SK-N-SH treated with all-trans-retinoic acid at 6 μM for 48 hours (cell line): ENCODE data around the gene MECR.

ENCODE experiments used
- ATAC-seq: fragments of 200-7000 bp; cut with Tn5 transposase; 3 replicates; pipeline ENCODE4 v1.9.1; 2020; ENCODE audit warnings: mild to moderate bottlenecking, moderate library complexity
- ARNTL ChIP-seq: fragments of 450-650 bp; formaldehyde crosslinking; IDR thresholded peaks from 2 replicates; pipeline ENCODE4 v1.5.0; 2020; ENCODE audit warnings: low read depth, mild to moderate bottlenecking, moderate library complexity, borderline replicate concordance
- BACH2 ChIP-seq: fragments of 250-450 bp; sonication (Bioruptor Pico); IDR thresholded peaks from 2 replicates; pipeline ENCODE4 v1.9.0; 2021; ENCODE audit warnings: mild to moderate bottlenecking, borderline replicate concordance
- CSDC2 ChIP-seq: fragments of 250-450 bp; sonication (Bioruptor Pico); IDR thresholded peaks from 2 replicates; pipeline ENCODE4 v1.5.0; 2020; ENCODE audit warnings: mild to moderate bottlenecking, moderate library complexity
- ESRRG ChIP-seq: fragments of 250-450 bp; sonication (Bioruptor Pico); IDR thresholded peaks from 2 replicates; pipeline ENCODE4 v1.6.1; 2021; ENCODE audit warnings: mild to moderate bottlenecking
- GLIS3 ChIP-seq: fragments of 250-450 bp; sonication (Bioruptor Pico); IDR thresholded peaks from 2 replicates; pipeline ENCODE4 v1.5.0; 2020; ENCODE audit warnings: mild to moderate bottlenecking, moderate library complexity
- PPARA ChIP-seq: fragments of 250-450 bp; sonication (Bioruptor Pico); IDR thresholded peaks from 2 replicates; pipeline ENCODE4 v1.5.0; 2020; ENCODE audit warnings: mild to moderate bottlenecking, borderline replicate concordance
- TOX ChIP-seq: fragments of 250-450 bp; sonication (Bioruptor Pico); IDR thresholded peaks from 2 replicates; pipeline ENCODE4 v1.8.0; 2021; ENCODE audit warnings: mild to moderate bottlenecking, moderate library complexity, borderline replicate concordance
- ZFP3 ChIP-seq: fragments of 250-450 bp; sonication (Bioruptor Pico); IDR thresholded peaks from 2 replicates; pipeline ENCODE4 v1.5.0; 2020; ENCODE audit warnings: mild to moderate bottlenecking, moderate library complexity
- ZFP30 ChIP-seq: fragments of 450-650 bp; formaldehyde crosslinking; IDR thresholded peaks from 2 replicates; pipeline ENCODE4 v1.5.0; 2022; ENCODE audit warnings: mild to moderate bottlenecking, moderate library complexity
- ZNF565 ChIP-seq: fragments of 450-650 bp; formaldehyde crosslinking; conservative IDR thresholded peaks from 2 replicates; pipeline ENCODE4 v1.5.0; 2020; ENCODE audit warnings: low read depth, mild to moderate bottlenecking, moderate library complexity
- ZNF70 ChIP-seq: fragments of 450-650 bp; formaldehyde crosslinking; IDR thresholded peaks from 2 replicates; pipeline ENCODE4 v1.5.0; 2020; ENCODE audit warnings: mild to moderate bottlenecking, moderate library complexity
- ZNF8 ChIP-seq: fragments of 450-650 bp; formaldehyde crosslinking; IDR thresholded peaks from 2 replicates; pipeline ENCODE4 v1.5.0; 2020; ENCODE audit warnings: mild to moderate bottlenecking, moderate library complexity
- TF ChIP-seq, protein P1 (sequence below): fragments of 250-450 bp; sonication (Bioruptor Pico); IDR thresholded peaks from 2 replicates; pipeline ENCODE4 v1.8.0; 2020; ENCODE audit warnings: mild to moderate bottlenecking, moderate library complexity, borderline replicate concordance
- TF ChIP-seq, protein P2 (sequence below): fragments of 250-450 bp; sonication (Bioruptor Pico); IDR thresholded peaks from 2 replicates; pipeline ENCODE4 v1.5.0; 2020; ENCODE audit warnings: mild to moderate bottlenecking, moderate library complexity
- TF ChIP-seq, protein P3 (sequence below): fragments of 250-450 bp; sonication (Bioruptor Pico); IDR thresholded peaks from 2 replicates; pipeline ENCODE4 v1.5.1; 2021; ENCODE audit warnings: mild to moderate bottlenecking, moderate library complexity
- TF ChIP-seq, protein P4 (sequence below): fragments of 250-450 bp; sonication (Bioruptor Pico); IDR thresholded peaks from 2 replicates; pipeline ENCODE4 v1.5.1; 2020; ENCODE audit warnings: low read depth, mild to moderate bottlenecking, moderate library complexity
- TF ChIP-seq, protein P5 (sequence below): fragments of 250-450 bp; sonication (Bioruptor Pico); IDR thresholded peaks from 2 replicates; pipeline ENCODE4 v1.8.0; 2021; ENCODE audit warnings: low read depth, mild to moderate bottlenecking, moderate library complexity, borderline replicate concordance

Gene MECR, protein sequence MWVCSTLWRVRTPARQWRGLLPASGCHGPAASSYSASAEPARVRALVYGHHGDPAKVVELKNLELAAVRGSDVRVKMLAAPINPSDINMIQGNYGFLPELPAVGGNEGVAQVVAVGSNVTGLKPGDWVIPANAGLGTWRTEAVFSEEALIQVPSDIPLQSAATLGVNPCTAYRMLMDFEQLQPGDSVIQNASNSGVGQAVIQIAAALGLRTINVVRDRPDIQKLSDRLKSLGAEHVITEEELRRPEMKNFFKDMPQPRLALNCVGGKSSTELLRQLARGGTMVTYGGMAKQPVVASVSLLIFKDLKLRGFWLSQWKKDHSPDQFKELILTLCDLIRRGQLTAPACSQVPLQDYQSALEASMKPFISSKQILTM

DNA sequence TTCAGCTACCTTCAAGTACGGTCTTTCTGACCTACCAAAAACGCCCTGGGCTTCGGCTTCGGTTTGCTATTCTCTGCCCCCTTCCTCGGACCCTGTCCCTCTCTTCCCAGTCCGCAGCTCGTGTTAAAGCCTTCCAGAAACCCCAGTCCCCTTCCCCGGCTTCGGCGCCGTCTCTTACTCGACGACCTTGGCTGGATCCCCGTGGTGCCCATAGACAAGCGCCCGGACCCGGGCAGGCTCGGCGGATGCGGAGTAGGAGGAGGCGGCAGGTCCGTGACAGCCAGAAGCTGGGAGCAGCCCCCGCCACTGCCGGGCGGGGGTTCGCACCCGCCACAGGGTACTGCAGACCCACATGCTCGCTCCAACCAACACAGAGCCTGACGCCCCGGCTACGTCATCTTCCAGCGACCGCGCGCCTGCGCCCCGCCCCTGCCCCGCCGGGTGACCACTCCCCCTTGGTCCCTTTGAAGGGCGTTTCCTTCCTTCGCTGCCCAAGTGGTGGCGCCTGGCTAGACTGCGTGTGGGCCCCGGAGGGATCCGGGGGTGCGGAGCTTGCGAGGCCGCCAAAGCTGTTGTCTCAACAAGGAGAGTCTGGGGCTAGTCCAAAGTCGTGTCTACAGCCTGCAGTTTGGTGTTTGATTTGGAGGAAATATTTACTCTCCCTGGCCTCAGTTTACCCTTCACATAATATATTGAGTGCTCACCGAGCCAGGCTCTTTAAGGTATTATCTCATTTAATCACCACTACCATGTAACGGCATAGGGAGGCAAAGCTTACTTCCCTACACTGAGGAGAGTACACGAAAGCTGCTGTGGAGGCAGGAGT, at the start of gene MECR:
TSS of gene MECR (minus strand) at position 382 of the 826 bp plus-strand sequence. CDS start at position 354, 28 bp downstream.
- TF ChIP-seq, protein P1, sequence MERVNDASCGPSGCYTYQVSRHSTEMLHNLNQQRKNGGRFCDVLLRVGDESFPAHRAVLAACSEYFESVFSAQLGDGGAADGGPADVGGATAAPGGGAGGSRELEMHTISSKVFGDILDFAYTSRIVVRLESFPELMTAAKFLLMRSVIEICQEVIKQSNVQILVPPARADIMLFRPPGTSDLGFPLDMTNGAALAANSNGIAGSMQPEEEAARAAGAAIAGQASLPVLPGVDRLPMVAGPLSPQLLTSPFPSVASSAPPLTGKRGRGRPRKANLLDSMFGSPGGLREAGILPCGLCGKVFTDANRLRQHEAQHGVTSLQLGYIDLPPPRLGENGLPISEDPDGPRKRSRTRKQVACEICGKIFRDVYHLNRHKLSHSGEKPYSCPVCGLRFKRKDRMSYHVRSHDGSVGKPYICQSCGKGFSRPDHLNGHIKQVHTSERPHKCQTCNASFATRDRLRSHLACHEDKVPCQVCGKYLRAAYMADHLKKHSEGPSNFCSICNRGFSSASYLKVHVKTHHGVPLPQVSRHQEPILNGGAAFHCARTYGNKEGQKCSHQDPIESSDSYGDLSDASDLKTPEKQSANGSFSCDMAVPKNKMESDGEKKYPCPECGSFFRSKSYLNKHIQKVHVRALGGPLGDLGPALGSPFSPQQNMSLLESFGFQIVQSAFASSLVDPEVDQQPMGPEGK (CRISPR knock-in tag): no peak; the same call in 1 of the 2 replicates
- TF ChIP-seq CSDC2 (CRISPR knock-in tag): no peak
- no peak for TF ChIP-seq PPARA (CRISPR knock-in tag)
- TF ChIP-seq ESRRG (CRISPR knock-in tag): no peak
- TF ChIP-seq ZFP30 (CRISPR knock-in tag): no peak
- no peak for TF ChIP-seq ZFP3 (CRISPR knock-in tag)
- TF ChIP-seq GLIS3 (CRISPR knock-in tag): no peak
- no peak for TF ChIP-seq ZNF565 (CRISPR knock-in tag)
- TF ChIP-seq BACH2 (CRISPR knock-in tag): no peak
- no peak for TF ChIP-seq ZNF8 (CRISPR knock-in tag)
- TF ChIP-seq, protein P2, sequence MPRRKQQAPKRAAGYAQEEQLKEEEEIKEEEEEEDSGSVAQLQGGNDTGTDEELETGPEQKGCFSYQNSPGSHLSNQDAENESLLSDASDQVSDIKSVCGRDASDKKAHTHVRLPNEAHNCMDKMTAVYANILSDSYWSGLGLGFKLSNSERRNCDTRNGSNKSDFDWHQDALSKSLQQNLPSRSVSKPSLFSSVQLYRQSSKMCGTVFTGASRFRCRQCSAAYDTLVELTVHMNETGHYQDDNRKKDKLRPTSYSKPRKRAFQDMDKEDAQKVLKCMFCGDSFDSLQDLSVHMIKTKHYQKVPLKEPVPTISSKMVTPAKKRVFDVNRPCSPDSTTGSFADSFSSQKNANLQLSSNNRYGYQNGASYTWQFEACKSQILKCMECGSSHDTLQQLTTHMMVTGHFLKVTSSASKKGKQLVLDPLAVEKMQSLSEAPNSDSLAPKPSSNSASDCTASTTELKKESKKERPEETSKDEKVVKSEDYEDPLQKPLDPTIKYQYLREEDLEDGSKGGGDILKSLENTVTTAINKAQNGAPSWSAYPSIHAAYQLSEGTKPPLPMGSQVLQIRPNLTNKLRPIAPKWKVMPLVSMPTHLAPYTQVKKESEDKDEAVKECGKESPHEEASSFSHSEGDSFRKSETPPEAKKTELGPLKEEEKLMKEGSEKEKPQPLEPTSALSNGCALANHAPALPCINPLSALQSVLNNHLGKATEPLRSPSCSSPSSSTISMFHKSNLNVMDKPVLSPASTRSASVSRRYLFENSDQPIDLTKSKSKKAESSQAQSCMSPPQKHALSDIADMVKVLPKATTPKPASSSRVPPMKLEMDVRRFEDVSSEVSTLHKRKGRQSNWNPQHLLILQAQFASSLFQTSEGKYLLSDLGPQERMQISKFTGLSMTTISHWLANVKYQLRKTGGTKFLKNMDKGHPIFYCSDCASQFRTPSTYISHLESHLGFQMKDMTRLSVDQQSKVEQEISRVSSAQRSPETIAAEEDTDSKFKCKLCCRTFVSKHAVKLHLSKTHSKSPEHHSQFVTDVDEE (CRISPR knock-in tag): no peak
- no peak for TF ChIP-seq ZNF70 (CRISPR knock-in tag)
- TF ChIP-seq, protein P3, sequence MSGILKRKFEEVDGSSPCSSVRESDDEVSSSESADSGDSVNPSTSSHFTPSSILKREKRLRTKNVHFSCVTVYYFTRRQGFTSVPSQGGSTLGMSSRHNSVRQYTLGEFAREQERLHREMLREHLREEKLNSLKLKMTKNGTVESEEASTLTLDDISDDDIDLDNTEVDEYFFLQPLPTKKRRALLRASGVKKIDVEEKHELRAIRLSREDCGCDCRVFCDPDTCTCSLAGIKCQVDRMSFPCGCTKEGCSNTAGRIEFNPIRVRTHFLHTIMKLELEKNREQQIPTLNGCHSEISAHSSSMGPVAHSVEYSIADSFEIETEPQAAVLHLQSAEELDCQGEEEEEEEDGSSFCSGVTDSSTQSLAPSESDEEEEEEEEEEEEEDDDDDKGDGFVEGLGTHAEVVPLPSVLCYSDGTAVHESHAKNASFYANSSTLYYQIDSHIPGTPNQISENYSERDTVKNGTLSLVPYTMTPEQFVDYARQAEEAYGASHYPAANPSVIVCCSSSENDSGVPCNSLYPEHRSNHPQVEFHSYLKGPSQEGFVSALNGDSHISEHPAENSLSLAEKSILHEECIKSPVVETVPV: no peak
- no peak for TF ChIP-seq TOX
- TF ChIP-seq ARNTL (CRISPR knock-in tag): no peak
- TF ChIP-seq, protein P4, sequence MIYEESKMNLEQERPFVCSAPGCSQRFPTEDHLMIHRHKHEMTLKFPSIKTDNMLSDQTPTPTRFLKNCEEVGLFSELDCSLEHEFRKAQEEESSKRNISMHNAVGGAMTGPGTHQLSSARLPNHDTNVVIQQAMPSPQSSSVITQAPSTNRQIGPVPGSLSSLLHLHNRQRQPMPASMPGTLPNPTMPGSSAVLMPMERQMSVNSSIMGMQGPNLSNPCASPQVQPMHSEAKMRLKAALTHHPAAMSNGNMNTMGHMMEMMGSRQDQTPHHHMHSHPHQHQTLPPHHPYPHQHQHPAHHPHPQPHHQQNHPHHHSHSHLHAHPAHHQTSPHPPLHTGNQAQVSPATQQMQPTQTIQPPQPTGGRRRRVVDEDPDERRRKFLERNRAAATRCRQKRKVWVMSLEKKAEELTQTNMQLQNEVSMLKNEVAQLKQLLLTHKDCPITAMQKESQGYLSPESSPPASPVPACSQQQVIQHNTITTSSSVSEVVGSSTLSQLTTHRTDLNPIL (CRISPR knock-in tag): no peak
- peak; percentile 98 for ATAC-seq

DNA sequence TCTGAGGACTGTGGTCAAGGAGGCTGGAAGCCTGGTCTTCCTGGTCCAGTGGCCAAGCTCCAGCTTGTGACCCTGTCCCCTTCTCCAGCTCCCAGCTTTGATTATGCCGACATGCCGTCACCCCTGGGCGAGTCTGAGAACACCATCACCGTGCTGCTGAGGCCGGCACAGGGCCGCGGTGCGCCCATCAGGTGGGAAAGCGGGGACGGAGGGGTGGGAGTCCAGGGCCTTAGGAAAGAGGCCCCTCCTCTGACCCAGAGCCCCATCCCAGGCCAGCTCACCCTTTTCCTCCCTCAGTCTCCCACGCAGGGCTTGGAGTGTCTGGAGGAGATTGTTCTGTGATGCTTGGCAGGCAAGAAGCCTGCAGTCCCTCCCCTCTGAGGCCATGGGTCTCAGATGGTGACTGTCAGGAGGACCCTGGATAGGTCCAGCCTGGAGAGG, 49.2 kb upstream of the MECR start:
- no peak for ATAC-seq

More for the DNA sequence above, 49.2 kb upstream of the MECR start:
- TF ChIP-seq, protein P5, sequence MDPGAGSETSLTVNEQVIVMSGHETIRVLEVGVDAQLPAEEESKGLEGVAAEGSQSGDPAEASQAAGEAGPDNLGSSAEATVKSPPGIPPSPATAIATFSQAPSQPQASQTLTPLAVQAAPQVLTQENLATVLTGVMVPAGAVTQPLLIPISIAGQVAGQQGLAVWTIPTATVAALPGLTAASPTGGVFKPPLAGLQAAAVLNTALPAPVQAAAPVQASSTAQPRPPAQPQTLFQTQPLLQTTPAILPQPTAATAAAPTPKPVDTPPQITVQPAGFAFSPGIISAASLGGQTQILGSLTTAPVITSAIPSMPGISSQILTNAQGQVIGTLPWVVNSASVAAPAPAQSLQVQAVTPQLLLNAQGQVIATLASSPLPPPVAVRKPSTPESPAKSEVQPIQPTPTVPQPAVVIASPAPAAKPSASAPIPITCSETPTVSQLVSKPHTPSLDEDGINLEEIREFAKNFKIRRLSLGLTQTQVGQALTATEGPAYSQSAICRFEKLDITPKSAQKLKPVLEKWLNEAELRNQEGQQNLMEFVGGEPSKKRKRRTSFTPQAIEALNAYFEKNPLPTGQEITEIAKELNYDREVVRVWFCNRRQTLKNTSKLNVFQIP (CRISPR knock-in tag): no peak
- TF ChIP-seq, protein P2 (CRISPR knock-in tag): no peak
- TF ChIP-seq, protein P1 (CRISPR knock-in tag): no peak
- TF ChIP-seq ZNF565 (CRISPR knock-in tag): no peak
- no peak for TF ChIP-seq ZNF8 (CRISPR knock-in tag)
- TF ChIP-seq, protein P4 (CRISPR knock-in tag): no peak
- no peak for TF ChIP-seq ESRRG (CRISPR knock-in tag)
- no peak for TF ChIP-seq ZNF70 (CRISPR knock-in tag)
- no peak for TF ChIP-seq PPARA (CRISPR knock-in tag)
- no peak for TF ChIP-seq GLIS3 (CRISPR knock-in tag)
- TF ChIP-seq, all 23 proteins: peak for 0
